ENCODE results near the gene GPR156.

DNA sequence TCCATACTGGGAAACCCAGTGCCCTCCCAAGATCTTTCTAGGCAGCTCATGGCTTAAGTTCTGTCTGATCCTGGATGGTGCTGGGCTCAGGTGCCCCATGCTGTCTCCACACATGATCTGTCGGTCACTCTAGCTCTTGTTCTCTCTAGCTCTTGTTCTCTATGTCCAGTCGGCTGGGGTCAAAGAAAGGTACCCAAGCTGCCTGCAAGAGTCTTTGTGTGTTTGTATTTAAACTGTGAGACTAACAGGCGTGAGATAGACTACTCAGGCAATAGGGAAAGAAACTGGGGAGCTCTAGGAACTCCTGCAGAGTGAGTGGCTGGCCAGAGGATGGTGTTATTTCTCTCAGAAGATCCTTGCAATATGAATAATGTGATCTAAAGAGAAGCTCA, 40.2 kb downstream of the GPR156 start:
- TF ChIP-seq LEF1 (IDR thresholded peaks at IDR 0.05; ENCODE audit: borderline replicate concordance) (no peak), SP1 (IDR thresholded peaks at IDR 0.05) (no peak), ELF4 (IDR thresholded peaks at IDR 0.05) (no peak), BHLHE40 (IDR thresholded peaks at IDR 0.05; ENCODE audit: borderline replicate concordance) (no peak)

Measured in HEK293T (cell line).